GM12873 (cell line): Measurements from ENCODE around the gene MICB.

Experiments
- CTCF ChIP-seq: IDR thresholded peaks from 2 replicates; pipeline ENCODE4 v1.5.1; 2012; ENCODE audit warnings: low read depth, mild to moderate bottlenecking, moderate library complexity, low read length, control low read depth; ENCODE audit not compliant: insufficient read depth; ENCODE audit errors: missing control alignments

Gene MICB

DNA sequence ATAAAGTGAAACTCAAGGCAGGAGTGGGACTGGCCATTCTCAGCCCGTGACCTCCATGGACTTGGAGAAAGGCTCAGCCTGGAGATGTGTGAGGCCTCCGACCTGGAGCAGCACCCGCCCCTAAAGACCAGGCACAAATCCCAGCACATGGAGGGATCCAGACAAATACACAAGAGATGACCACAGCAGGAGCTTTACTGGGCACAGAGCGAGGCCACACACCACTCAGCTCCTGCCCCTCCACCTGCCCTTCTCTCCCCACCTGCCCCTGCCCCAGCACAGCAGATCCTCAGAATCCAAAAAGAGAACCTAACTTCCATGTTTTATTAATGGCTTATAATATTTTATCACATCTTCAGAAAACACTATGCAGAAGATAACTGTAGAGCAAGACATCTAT lies 20.4 kb upstream of the MICB start:
- TF ChIP-seq CTCF = no peak

DNA sequence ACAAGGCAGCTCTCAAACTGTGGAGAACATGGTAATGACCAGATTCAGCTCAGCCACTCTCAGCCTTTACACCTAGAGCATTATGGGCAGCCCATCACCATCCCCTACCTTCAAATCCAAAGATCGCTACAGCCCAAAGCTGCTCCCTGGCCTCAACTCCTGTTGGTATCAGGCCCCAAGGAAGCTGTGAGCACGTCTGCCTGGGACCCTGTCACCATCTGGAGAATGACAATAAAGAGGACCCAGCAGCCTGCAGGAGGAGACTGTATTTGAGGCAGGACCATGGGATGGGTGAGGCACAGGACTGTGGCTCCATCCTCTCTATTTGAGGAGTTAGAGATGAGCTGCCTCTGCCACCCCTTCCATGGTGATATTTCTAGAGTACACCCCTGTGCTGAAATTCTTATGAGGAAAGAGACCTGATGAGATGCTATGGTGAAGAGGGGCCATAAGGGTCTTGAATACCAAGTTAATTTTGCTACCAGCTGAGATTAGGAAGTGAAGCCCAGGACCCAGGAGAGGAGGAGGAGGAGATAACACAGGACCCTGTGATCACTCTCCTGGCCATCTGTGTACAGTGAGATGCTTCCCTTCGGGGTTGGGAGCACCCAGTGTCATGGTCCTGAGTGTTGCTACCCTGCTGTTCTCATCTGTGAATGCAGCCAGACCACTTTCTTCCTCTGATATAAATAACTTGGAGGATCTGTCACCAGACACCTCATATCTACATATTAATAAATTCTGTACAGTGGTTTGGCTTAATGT lies 19.6 kb upstream of the MICB start:
- no peak for TF ChIP-seq CTCF

GRCh38 chr6:31479151-31479932 lies 18.6 kb upstream of the MICB start:
- TF ChIP-seq CTCF = no peak

GRCh38 chr6:31479933-31480535 lies 17.9 kb upstream of the MICB start:
- no peak for TF ChIP-seq CTCF

- no peak for TF ChIP-seq CTCF
Observed at GRCh38 chr6:31480574-31480973, 17.4 kb upstream of the MICB start.

- no peak for TF ChIP-seq CTCF
Observed at GRCh38 chr6:31483392-31483791, 14.6 kb upstream of the MICB start.

DNA sequence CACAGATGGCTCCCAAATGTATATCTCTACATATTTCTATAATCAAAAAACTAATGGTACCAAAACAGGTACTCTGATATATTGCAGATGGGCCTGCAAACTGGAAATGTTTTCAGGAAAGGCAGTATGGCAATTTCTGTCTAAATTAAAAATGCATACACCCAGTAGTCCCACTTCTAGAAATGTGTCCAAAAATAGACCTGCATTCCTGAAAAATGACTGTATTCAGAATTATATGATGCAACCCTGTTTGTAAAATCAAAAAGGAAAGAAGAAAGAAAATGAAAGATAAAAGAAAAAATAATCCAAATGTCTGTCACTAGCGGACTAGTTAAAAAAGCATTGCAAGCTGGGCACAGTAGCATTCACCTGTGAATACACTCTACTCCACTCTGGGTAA lies 12.9 kb upstream of the MICB start:
- no peak for TF ChIP-seq CTCF
